A204.1 (cell line): Measurements from ENCODE around the gene AGAP1.

Source experiments
- FAIRE-seq: peaks from 2 replicates; lab custom pipeline; 2012; peaks lifted over from hg19 to GRCh38; lab: Jason Lieb, UNC

The AGAP1 gene

GRCh38 chr2:235609746-235610145 is 115.9 kb downstream of the AGAP1 start:
- FAIRE-seq: no peak

GRCh38 chr2:235610696-235611257 is 116.9 kb downstream of the AGAP1 start:
- FAIRE-seq: no peak

- FAIRE-seq: no peak
These were observed 117.5 kb downstream of the AGAP1 start for GRCh38 chr2:235611349-235611748.

- no peak for FAIRE-seq
These were observed 117.9 kb downstream of the AGAP1 start for GRCh38 chr2:235611756-235612155.

GRCh38 chr2:235612181-235612950 is 118.5 kb downstream of the AGAP1 start:
- no peak for FAIRE-seq

- no peak for FAIRE-seq
These were observed 119.8 kb downstream of the AGAP1 start for GRCh38 chr2:235613649-235614048.

GRCh38 chr2:235614176-235614860 is 120.5 kb downstream of the AGAP1 start:
- no peak for FAIRE-seq

- no peak for FAIRE-seq
These were observed 121.3 kb downstream of the AGAP1 start for GRCh38 chr2:235614900-235615712.

- FAIRE-seq: no peak
These were observed 123.0 kb downstream of the AGAP1 start for GRCh38 chr2:235616885-235617284.

- FAIRE-seq: no peak
These were observed 124.2 kb downstream of the AGAP1 start for GRCh38 chr2:235618039-235618438.

GRCh38 chr2:235619544-235619943 is 125.7 kb downstream of the AGAP1 start:
- FAIRE-seq: no peak

- FAIRE-seq: no peak
These were observed 127.9 kb downstream of the AGAP1 start for GRCh38 chr2:235621736-235622135.

GRCh38 chr2:235623111-235623510 is 129.3 kb downstream of the AGAP1 start:
- FAIRE-seq: no peak

- FAIRE-seq: no peak
These were observed 129.9 kb downstream of the AGAP1 start for GRCh38 chr2:235623752-235624151.

GRCh38 chr2:235626658-235627057 is 132.8 kb downstream of the AGAP1 start:
- FAIRE-seq: no peak

GRCh38 chr2:235627682-235628081 is 133.8 kb downstream of the AGAP1 start:
- no peak for FAIRE-seq

- no peak for FAIRE-seq
These were observed 137.0 kb downstream of the AGAP1 start for GRCh38 chr2:235630718-235631296.

- no peak for FAIRE-seq
These were observed 140.8 kb downstream of the AGAP1 start for GRCh38 chr2:235634435-235635158.

- FAIRE-seq: no peak
These were observed 142.7 kb downstream of the AGAP1 start for GRCh38 chr2:235636546-235636945.

- FAIRE-seq: no peak
These were observed 144.1 kb downstream of the AGAP1 start for GRCh38 chr2:235637896-235638295.
